ENCODE data around the gene CD248.

DNA sequence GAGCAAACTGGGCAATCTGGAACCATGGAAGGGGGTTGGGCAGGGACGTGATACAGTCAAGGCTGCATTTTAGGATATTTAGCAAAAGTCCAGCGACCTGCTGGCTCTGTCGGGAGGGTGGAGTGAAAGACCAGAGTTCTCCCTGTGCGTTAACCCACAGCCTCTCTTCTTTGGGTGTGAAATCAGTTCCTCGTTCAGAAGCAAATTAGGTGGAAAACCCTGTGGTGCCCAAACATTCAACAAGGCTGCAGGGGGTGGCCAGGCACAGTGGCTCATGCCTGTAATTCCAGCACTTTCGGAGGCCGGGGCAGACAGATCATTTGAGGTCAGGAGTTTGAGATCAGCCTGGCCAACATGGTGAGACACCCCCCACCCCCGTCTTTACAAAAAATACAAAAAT, 19.2 kb downstream of the CD248 start:
- TF ChIP-seq CTCF (conservative IDR thresholded peaks at IDR 0.05; ENCODE audit: low read depth in 2 of 2), result no peak
- TF ChIP-seq EZH2 (IDR thresholded peaks at IDR 0.05; ENCODE audit: low read depth, unreplicated experiment), result no peak
- no peak for TF ChIP-seq POLR2AphosphoS5 (IDR thresholded peaks at IDR 0.05; ENCODE audit: low read depth)
- TF ChIP-seq NANOG (IDR thresholded peaks at IDR 0.05; ENCODE audit: borderline replicate concordance), result no peak
